Amniotic epithelial cell (primary cell): Measurements from ENCODE around the gene FERMT1.

ENCODE experiments used
- DNase-seq: peaks from one replicate; pipeline ENCODE4 v3.0.0-alpha.2; 2010; ENCODE audit warnings: low read depth

Gene FERMT1, protein sequence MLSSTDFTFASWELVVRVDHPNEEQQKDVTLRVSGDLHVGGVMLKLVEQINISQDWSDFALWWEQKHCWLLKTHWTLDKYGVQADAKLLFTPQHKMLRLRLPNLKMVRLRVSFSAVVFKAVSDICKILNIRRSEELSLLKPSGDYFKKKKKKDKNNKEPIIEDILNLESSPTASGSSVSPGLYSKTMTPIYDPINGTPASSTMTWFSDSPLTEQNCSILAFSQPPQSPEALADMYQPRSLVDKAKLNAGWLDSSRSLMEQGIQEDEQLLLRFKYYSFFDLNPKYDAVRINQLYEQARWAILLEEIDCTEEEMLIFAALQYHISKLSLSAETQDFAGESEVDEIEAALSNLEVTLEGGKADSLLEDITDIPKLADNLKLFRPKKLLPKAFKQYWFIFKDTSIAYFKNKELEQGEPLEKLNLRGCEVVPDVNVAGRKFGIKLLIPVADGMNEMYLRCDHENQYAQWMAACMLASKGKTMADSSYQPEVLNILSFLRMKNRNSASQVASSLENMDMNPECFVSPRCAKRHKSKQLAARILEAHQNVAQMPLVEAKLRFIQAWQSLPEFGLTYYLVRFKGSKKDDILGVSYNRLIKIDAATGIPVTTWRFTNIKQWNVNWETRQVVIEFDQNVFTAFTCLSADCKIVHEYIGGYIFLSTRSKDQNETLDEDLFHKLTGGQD

DNA sequence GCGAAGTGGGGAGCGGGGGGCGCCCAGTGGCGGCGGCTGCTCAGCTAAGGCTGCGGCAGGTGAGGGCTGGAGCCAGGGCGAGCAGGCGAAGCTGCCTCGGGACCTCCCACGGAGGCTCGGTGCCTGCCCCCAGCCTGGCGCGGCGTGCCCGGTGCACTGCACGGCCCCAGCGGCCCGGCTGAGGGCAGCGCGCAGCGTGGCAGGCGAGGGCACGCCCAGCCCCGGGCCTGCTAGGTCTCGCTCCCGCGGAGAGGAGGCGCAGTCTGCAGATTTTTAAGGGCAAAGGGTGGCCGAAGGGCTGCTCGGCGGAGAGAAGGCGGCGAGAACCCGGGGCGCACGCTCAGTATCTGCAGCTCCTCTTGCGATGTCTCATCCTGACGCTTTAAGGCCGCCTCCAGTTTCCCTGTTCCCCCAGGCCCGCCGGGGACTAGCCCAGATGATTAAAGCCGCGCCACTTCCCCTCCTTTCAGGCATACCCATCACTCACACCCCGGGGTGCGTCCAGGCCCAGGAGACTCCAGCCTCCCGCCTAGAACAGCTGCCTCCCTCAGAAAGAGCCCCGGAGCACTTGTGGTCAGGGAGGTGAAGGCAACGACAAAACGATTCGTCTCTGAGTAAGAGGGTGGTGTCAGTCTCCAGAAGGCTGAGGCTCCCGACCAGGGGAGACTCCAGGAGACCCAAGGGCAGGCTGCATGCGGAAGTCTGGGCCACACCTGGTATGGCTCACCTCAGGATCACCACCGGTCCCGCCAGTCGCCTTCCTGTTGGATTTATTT is at the start of gene FERMT1:
Gene FERMT1 (minus strand): TSS at position 158 of the 776 bp plus-strand sequence. CDS start 3,476 bp downstream, outside the sequence.
- DNase-seq, result peak; percentile 53

DNA sequence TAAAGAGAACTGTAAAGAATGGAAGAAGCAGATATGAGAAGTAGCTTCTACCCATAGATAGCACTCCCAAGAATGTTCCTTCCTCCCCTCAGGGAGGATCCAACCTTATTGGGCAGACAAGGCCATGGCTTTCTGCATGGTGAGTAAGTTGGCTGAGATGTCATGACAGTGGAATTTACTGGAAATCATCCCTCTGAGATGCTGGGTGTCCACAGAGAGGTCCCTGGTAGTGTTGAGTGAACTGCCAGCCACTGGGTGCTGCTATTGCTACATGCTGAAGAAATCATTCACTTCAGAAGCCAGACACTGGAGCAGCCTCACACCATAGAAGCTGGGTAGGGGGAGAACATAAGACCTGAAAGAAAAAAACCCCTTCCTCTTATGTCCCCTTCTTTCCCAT is 46.4 kb upstream of the FERMT1 start:
- peak; percentile 53 for DNase-seq

DNA sequence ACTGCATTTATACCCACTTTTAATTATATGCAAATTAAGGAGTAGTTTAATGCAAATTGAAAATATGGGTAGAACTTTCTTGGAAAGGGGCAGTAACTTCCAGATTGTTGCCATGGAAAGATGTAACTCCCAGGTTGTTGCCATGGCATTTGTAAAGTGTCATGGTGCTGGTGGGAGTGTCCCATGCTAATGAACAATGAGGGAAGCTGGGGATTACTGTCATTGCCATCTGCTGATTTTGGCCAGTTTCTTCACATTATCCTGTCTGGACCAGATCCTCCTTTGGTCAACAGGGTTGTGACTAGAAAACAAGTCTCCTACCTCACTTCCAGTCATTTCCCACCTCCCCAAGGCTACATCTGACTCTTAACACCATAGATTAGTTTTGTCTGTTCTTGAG is 45.4 kb upstream of the FERMT1 start:
- no peak for DNase-seq

DNA sequence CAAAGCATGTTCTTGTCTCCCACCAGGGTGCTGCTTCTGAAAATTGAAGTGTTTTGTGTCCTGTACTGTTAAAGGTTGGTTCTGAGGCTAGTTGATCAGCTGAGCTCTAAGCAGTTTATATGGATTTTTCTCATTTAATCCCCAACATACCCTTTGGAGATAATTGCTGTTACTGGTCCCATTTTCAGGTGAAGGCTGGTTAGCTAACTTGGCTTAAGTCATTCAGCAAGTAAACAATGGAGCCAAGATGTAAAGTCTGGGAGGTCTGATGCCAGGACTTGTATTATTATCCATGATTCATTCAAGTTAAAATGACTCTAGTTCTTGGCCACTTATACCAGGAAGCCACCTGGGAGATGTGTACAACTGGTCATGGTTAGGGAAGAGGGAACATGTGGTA is 42.5 kb upstream of the FERMT1 start:
- DNase-seq, result no peak

DNA sequence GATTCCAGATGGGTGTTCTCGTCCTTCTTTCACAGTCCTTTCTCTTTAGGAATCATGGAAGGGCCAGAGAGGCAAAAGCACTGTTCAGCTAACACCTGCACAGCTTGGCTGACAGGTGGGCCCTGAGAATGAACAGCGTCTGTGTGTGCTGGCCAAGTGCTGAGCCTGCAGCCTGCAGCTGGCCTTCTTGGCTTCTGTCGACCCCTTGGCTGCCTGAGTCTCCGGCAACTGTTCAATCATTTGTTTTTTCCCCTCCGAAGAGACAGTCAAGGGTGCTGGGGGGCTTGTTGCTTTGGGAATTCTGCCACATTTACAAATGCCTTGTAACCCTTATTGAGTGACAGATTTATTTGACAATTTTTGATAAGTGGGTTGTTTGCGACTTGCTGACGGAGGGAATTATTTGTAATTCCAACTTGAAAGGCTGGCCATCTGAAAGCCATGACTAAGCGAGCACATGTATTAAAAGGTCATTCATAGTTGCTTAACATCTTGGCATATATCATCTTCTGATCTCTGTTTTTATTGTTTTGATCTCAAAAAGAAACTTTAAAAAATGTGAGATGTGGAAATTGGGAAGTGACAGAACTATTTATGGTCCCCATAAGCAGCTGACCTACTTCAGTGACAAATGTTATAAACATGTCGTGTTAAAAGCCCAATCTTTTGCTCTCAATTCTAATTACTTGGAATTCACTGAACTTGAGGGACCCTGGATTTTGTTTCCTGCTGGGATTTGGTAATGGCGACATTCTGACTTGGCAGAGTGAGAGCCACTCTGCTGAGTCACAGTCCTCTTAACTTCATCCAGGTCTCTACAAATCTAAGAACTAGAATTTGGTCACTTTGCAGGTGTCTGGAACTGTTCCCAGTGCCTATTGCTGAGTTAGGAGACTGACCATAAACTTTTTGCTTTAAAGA is 41.9 kb upstream of the FERMT1 start:
- DNase-seq, result no peak

DNA sequence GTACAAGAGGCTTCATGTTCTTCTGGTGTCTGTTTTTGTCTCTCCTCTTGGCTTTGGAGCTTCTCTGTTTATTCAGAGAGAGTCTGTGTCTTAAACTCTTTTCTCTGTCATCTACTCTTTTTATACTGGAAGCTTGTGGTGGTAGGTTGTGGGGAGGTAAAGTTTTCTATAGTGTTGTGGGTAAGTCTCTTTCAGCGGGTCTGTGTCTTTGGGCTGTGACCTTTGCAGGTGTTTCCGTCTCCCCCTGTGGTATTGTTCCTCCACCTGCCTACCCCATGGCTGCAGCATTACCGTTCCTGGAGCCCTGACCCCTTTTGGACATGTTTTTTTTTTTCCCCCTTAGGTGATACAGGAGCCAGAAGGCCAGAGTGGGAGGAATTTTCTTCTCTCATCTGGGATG is 37.9 kb upstream of the FERMT1 start:
- no peak for DNase-seq

DNA sequence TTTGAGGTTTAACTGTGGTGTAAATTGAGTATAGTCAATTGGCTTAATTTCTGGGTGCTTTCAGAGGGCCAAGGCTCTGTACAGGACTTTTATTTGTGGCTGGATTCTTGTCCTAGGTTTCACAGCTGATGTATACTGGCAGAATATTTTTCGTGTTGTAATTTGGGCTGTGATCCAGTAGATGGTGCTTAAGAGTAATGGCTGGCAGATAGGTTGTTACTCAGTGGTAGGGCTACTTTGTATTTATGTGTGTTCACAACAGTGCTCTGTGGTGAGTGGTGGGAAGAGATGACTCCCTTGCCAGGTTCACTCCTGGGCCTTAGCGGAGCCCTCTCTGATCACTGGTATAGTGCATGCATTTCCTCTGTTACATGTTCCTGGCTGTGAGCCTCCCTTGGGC is 34.5 kb upstream of the FERMT1 start:
- DNase-seq, result peak; percentile 13

DNA sequence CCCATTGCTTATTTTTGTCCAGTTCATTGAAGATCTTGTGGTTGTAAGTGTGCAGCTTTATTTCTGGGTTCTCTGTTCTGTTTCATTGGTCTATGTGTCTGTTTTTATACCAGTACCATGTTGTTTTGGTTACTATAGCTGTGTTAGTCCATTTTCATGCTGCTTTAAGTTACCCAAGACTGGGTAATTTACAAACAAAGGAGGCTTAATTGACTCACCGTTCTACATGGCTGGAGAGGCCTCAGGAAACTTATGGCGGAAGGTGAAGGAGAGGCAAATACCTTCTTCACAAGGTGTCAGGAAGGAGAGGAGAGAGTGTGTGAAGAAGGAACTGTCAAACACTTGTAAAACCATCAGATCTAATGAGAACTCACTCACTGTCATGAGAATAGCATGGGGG is 29.9 kb upstream of the FERMT1 start:
- no peak for DNase-seq

DNA sequence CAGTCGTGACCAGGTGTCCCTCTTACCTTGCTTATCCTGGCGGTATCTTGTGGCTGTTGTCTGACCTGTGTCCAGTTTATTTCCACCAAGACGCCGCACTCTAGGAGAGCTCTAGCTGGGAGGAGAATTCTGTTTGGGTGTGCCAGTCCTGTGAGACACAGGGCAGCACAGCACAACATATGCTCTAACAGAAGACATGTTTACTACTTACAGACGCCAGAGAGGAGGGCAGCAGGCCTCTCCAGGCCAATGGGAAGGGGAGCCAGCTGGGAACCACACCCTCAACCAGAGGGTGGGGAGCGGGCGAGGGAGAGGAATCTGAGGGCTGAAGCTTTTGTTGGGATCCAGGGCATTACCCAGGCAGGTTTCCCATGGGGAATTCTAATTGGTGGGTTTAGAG is 25.2 kb upstream of the FERMT1 start:
- no peak for DNase-seq

DNA sequence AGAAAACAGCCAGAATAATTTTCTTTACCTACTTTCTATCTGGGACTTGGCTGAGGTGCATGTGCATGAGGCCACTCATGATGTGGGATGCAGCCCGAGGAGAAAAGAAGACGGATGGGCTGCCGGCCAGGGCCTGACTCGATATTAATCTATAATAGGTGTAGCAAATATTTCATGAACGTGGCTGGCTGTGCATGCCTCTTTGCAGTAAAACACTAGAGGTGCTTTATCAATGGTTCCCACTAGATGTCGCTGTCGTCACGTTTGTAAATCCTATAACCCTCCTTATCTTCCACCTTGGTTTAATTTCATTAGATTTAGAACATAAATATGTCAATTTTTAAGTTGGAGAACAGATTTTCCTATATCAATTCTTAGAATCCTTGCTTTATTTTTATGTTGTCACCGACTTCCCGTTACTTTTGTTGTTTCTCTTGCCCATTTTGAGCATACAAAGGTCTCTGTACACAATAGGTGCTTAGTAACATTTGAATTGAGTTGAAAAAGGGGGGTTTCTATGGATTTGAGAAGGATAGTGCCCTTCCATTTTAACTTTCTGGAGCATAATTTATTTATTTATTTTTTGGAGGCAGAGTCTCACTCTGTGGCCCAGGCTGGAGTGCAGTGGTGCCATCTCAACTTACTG is 19.6 kb upstream of the FERMT1 start:
- peak; percentile 44 for DNase-seq

DNA sequence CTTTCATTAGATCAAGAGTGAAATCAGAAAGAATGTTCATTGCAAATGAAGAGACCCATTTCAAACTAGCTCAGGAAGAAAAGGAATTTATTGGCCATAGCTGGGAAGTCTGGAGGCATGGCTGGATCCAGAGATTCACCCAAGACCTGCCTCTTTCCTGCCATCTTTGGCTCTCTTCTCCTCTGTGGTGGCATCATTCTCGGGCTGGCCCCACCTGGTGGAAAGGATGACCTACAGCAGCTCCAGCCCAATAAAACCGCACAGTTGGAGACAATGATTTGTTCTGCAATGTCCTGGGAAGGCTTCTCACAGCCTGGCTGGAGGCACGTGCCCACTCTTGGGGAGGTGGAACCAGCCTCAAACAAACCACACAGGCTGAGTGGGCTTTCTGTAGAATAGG is 18.1 kb upstream of the FERMT1 start:
- no peak for DNase-seq

DNA sequence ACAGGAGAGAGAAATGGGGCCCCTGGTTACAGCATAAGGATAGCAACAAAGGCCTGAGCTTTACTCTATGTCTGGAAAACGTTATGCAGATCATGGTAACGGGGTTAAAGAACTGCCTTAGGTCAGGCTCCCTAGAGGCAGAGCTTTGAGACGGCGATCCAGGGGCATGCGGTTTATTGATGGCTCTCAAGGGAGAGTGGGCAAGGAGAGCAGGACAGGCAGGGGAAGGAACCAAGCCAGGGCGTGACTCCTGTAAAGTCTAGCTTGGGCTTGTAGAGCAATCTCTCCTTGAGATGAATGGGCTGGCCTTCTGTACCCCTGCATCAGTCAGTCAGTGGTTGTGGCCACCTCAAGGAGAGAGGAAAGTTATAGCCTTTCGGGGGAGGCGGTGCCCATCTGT is 12.5 kb upstream of the FERMT1 start:
- DNase-seq, result no peak

DNA sequence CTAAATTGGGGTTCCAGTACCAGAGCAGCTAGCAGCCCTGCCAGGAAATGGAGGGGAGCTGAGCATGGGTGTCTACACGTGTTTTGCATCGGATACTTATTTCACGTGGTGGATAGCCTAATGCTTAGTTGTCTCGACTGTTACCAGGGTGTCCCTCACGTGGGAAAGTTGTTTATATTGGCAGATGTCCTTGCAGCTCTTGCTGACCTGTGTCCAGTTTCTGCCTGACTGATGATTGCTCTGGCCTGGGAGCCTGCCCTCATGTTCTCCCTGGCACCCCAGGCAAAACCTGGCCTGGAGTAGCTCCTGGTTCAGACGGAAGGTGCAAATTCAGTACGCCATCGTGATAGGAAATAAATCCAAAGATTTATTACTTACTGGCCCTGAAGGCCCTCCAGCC is 11.8 kb upstream of the FERMT1 start:
- no peak for DNase-seq

DNA sequence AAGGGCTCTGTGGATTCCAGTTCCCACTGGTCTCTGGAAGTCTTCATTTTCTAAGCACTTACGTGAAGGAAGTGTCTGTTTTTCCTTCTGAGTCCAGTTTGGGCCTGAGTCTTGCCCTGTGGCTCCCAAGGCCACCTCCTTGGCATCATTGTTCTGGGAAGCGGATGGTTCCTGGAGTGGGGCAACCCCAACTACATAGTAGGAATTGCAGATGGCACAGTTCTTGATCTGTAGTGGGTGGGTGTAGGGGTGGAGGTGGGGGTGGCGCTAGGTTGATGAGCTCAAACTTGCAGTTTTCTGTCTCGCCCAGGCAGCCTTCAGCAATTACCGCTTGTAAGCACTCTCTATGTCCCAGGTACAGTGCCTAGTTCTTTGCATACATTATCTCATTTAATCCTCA is 7.2 kb upstream of the FERMT1 start:
- DNase-seq, result no peak

DNA sequence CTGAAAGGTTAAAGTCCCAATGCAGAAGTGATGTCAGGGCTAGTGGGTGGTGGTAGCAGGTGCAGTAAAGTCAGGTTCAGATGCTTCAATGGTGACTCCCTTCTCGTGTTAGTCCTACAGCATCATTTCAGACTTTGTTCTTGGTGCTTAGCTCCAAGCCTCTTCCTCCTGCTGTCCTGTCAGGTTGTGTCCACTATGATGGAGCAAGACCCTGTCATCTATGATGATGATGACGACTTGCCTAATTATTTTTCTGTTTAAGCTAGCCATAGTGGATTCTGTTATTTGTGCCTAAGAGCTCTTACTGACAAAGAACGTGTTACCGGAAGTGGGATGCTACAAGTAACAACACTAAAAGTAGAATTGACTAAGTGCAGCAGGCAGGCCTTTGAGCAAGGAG is 5.0 kb upstream of the FERMT1 start:
- DNase-seq, result no peak

DNA sequence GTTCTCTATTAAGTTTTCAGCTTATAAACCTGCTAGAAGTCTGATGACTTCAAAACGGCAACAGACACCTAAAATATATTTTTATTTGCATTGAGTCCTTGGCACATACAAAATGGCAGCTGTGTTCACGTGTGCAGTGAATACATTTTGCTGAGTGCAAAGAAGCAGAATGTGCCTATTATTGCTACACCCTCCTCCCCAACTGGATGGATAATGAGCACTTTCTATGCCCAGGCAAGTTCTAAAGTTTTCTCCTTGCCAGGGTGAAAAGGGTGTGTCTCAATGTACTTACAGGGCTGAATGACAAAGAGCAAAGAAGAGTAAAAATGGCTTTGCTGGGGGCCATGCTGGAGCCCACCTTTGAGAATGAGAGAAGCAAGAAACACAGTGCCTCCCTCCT is 4.0 kb upstream of the FERMT1 start:
- no peak for DNase-seq

DNA sequence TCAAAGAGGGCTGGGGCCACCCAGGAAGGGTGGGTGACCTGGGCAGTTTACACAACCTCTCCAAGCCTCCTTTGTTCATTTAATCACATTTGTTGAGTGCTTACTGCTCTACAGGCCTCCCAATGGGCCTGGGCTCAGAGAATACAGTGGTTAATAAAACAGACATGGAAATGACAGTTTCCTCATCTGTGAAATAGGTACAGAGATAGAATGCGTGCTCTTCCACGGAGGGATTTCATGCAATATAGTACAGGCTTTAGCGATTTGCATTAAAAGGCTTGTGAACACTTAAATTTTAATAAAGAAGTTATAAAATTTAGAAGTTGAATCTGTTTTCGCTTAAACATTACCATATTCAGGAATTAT is 802 bp upstream of the FERMT1 start:
- no peak for DNase-seq

DNA sequence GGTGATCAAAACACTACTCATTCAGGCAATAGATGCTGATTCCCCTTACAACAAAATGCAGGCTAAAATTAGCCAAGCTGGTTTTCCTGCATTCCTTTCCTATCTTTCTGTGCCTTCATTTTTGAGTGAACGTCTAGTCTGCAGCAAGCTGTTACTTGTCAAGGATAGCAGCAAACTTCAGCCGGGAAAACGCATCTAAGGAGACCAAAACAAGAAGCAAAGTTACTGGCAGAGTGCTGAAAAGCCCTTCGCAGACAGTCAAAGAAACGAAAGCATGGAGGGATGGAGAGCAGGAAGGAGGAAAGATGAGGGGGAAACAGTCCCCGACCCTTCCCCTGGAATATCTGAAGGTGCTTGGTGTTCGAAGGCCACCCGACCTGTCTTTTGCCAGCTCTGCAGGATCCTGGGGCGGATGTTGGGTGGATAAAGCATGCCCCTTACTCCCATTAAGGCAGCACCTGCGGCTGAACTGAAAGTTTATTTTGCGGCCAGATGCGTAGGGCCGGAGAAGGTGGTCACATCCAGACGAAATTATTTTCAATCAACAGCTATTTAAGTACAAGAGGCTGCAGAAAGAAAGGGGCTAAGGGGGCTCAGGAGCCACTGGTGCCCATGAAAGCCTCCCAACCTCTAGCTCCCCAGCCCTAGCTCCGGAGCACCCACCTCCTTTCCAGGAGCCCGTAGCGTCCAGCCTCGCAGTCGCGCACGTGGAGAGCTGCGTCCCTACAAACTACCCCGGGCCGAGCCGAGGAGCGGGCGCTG is 538 bp downstream of the FERMT1 start:
- DNase-seq, result peak; percentile 76

DNA sequence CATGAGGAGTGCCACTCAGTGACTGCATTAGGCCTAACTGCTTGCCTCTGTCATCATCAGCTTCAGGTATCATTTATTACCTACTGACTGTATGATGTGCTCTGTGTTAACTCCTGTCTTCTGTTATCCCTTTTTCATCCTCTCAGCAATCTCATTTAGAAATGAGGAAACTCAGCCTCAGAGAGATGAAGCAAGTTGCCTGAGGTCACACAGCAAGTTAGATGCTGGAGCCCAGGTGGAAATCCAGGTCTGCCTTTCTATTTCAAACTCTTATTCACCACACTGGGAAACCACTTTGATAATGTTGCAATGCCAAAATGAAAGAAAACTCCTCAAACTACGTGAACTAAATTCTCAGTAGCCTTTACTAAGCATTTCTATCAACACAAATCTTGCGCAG is 1.3 kb downstream of the FERMT1 start:
- no peak for DNase-seq

DNA sequence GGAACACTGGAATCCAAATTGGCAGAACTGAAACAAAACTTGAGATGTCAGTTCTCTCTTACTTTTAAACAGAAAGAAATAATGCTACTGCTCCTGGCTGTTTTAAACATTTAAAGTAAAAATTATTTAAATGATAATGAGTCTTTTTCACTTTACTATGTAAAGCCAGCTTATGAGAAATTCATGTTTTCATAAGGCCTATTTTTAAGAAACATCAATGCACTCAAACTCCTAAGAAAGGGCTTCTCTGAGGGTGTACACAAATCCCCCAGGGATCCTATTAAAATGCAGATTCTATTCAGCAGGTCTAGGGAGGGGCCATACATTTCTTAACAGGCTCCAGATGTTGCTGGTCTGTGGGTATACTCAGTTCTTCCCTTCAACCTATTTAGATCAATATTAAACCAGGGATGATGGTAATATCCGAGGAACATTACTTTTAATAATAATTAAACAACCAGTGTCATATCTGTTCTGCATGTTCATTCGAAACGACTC is 2.3 kb downstream of the FERMT1 start:
- no peak for DNase-seq
